ENCODE measurements around the gene FCGR2B.

The FCGR2B gene

DNA sequence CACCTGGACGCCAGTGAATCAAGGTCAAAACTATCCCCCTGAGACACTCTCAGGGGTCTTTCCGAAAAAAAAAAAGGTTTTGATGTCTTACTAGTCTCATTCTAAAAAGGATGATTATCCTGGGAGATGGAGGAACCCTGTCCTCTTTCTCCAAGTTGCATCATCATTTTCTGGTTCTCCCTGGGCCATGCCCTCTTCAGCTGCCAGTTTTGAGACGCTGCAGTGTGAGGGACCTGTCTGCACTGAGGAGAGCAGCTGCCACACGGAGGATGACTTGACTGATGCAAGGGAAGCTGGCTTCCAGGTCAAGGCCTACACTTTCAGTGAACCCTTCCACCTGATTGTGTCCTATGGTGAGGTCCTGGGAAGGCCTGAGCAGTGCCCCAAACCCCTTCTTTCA is 47.6 kb downstream of the FCGR2B start:
- in situ Hi-C loops (cut with MboI; ENCODE audit: low pct_unique_long_range_greater_than_20kb, low sequenced_read_pairs, unreplicated experiment), result loop anchor here (25.0 kb wide), 1 partner anchor 523 kb away; the partner anchor contains the start of genes ADAMTS4 and B4GALT3
- DNase-seq (ENCODE audit: low spot score), result no peak
- TF ChIP-seq, protein P1, sequence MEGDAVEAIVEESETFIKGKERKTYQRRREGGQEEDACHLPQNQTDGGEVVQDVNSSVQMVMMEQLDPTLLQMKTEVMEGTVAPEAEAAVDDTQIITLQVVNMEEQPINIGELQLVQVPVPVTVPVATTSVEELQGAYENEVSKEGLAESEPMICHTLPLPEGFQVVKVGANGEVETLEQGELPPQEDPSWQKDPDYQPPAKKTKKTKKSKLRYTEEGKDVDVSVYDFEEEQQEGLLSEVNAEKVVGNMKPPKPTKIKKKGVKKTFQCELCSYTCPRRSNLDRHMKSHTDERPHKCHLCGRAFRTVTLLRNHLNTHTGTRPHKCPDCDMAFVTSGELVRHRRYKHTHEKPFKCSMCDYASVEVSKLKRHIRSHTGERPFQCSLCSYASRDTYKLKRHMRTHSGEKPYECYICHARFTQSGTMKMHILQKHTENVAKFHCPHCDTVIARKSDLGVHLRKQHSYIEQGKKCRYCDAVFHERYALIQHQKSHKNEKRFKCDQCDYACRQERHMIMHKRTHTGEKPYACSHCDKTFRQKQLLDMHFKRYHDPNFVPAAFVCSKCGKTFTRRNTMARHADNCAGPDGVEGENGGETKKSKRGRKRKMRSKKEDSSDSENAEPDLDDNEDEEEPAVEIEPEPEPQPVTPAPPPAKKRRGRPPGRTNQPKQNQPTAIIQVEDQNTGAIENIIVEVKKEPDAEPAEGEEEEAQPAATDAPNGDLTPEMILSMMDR (IDR thresholded peaks at IDR 0.05; ENCODE audit: extremely low read depth, insufficient read depth, missing control alignments), result no peak

DNA sequence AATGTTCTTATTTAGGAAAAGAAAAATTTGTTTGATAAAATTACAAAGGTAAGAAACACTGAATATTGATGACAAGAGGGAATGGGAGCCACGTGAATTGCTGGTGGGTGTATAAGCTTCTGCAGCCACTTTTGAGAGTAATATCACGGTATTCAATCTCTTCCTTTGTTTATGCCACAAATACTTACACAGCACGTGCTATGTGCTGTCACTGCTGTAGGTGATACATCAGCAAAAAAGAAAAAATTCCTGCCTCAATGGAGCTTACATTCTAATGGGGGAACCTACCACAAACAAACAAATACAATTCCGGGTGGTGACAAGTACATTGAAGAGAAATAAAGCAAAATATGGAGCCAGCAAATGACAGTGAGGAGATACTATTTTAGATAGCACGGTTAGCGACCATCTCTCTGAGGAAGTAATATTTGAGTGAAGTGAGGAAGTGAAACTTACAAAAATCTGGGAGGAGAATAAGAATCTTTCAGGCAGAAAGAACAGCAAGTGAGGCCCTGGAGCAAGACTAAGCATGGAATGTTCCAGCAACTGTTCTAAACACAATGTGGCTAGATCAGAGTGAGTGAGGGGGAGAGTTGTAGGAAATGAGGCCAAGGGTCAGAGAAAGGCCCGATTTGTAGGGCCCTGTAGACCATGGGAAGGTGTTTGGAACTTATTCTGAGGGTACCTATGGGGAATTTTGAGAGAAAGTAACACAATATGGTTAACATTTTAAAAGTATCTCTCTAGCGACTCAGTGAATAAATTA is 55.8 kb downstream of the FCGR2B start:
- in situ Hi-C loops (cut with MboI; ENCODE audit: low pct_unique_long_range_greater_than_20kb, low sequenced_read_pairs, unreplicated experiment), result loop anchor here (25.0 kb wide), 1 partner anchor 531 kb away; the partner anchor contains the start of genes ADAMTS4 and B4GALT3
- peak; percentile 17 for DNase-seq (ENCODE audit: low spot score)
- TF ChIP-seq, protein P1 (IDR thresholded peaks at IDR 0.05; ENCODE audit: extremely low read depth, insufficient read depth, missing control alignments), result no peak

DNA sequence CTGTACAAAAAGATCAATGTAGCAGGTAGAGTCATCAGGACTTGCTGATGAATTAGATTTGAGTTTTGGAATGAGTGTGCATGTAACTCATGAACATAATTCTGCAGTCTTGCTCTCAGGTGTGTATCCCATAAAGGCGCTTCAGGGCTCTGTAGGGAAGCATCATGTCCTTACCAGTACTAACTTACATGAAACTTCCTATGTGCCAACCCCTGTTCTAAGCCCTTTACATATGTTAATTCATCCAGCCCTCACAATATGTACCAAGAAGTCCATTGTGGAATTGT is 56.3 kb downstream of the FCGR2B start:
- in situ Hi-C loops (cut with MboI; ENCODE audit: low pct_unique_long_range_greater_than_20kb, low sequenced_read_pairs, unreplicated experiment), result loop anchor here (25.0 kb wide), 1 partner anchor 532 kb away; the partner anchor contains the start of genes ADAMTS4 and B4GALT3
- TF ChIP-seq, protein P1 (IDR thresholded peaks at IDR 0.05; ENCODE audit: extremely low read depth, insufficient read depth, missing control alignments), result no peak
- no peak for DNase-seq (ENCODE audit: low spot score)

DNA sequence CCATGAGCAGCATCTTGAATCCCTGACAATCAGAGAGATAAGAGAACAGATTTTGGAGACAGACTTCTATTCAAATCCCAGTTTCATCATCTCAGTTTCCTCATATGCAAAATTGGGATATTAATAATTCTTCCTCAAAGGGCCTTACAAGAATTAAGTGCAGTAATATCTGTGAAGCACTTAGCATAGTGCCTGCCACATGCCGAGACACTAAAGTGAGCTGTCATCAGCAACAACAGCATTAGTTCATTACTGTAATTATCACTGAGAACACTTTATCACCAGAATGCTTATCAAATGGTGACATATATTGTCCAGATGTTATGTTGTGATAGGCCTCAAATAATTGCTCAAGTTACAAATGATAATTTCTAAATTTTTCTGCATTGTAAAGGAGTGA is 57.5 kb downstream of the FCGR2B start:
- in situ Hi-C loops (cut with MboI; ENCODE audit: low pct_unique_long_range_greater_than_20kb, low sequenced_read_pairs, unreplicated experiment), result loop anchor here (25.0 kb wide), 1 partner anchor 533 kb away; the partner anchor contains the start of genes ADAMTS4 and B4GALT3
- no peak for DNase-seq (ENCODE audit: low spot score)
- TF ChIP-seq, protein P1 (IDR thresholded peaks at IDR 0.05; ENCODE audit: extremely low read depth, insufficient read depth, missing control alignments), result no peak

DNA sequence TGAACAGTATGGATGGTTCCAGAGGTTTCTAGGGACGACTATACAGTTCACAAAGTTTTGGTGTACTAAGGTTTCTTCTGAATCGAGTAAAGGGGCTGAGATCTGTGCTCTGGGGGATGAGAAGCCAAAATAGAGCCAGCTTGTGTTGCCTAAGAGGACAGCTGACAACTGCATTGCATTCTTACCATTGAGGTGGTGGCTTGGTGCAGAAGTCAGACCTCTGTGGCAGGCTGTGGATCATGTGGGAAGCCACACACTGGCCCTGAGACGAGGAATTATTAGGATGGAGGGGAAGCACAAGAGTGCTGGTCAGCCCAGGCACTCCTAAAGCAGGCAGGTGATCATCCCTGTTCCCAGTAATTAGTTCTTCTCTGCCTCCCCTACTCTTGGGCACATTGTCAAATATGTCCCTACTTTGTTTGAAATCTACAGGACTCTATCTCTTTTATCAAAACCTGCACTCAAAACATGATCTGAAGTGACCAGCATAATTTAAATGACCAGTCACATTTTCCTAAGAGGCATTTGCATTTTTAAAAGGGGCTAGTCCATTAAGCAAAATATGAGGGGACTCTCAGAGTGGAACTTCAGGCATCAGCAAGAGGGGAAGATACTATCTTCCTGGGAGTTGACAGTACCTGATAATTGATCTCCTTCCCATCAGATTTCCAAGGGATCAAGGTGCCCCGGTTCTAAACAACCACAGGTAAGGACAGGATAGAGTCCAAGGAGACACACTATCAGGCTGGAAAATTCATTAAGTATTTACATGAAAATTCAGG is 58.2 kb downstream of the FCGR2B start, which contains the start of gene FCRLB:
Gene FCRLB, plus strand, starts transcription at position 589 of the 782 bp plus-strand sequence. CDS start 1,129 bp downstream, outside the sequence.
- in situ Hi-C loops (cut with MboI; ENCODE audit: low pct_unique_long_range_greater_than_20kb, low sequenced_read_pairs, unreplicated experiment), result loop anchor here (25.0 kb wide), 1 partner anchor 534 kb away; the partner anchor contains the start of genes ADAMTS4 and B4GALT3
- TF ChIP-seq, protein P1 (IDR thresholded peaks at IDR 0.05; ENCODE audit: extremely low read depth, insufficient read depth, missing control alignments), result no peak
- DNase-seq (ENCODE audit: low spot score), result no peak

DNA sequence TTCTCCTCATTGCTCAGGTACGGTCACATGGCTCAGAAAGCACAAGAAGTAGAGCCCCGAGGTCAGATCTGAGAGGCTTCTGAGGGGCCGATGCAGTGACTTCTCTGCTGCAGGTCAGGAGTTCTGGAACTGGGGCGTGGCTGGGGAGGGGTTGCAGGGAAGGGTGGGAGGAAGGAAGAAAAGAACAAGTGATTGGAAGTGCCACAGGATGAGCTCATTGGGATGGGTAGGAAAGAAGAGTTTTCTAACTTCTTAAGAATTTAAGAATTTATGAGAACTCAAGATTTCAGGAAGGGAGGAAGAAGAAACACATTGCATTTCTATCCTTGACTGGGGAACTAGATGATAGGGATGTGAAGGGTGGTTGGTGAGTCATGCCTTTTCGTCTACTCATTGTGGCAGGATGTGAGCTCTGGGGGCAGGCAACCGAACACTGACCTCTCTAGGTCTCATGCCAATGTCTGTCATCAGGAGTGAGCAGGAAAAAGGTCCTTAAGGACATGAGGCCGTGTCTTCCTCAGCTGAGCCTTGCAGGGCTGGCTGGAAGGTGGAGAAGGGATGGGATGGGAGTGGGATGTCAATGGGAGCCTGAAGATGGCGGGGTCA is 58.9 kb downstream of the FCGR2B start:
- TF ChIP-seq, protein P1 (IDR thresholded peaks at IDR 0.05; ENCODE audit: extremely low read depth, insufficient read depth, missing control alignments), result no peak
- in situ Hi-C loops (cut with MboI; ENCODE audit: low pct_unique_long_range_greater_than_20kb, low sequenced_read_pairs, unreplicated experiment), result loop anchor here (25.0 kb wide), 1 partner anchor 535 kb away; the partner anchor contains the start of genes ADAMTS4 and B4GALT3

More for the DNA sequence above, 58.9 kb downstream of the FCGR2B start:
- no peak for DNase-seq (ENCODE audit: low spot score)

Data from GM13977 (cell line).